CD8-positive, alpha-beta memory T cell (primary cell): ENCODE data around the gene TNFRSF25. TPM values are rescaled to one million over a fixed set of nuclear protein-coding genes. Genes with fewer than 3 reads are reported as not detected.

Experiments used
- CTCF ChIA-PET: fragments of 350-600 bp; sonication (Branson Sonifier 250); formaldehyde crosslinking; loops from one replicate; lab custom pipeline; 2021; ENCODE audit warnings: antibody characterized with exemption; lab: Charles Lee
- POLR2A ChIA-PET: fragments of 350-600 bp; sonication (Branson Sonifier 250); formaldehyde crosslinking; loops from one replicate; lab custom pipeline; 2021; ENCODE audit warnings: antibody characterized with exemption; lab: Charles Lee
- DNase-seq, 5 donors: peaks; one replicate each; pipeline versions ENCODE4 v3.0.0 to v3.0.0-alpha.2; 2020 to 2022; ENCODE audit warnings: mixed read lengths in 1 of 5
- H3K27ac ChIP-seq: one replicate; pipeline ENCODE4 v1.7.0; 2013; ENCODE audit warnings: low read depth, mild to moderate bottlenecking, low read length, moderate library complexity
- H3K27me3 ChIP-seq: 2 replicates; pipeline ENCODE4 v1.7.0; 2013; ENCODE audit warnings: low read length, mild to moderate bottlenecking; ENCODE audit not compliant: insufficient read depth, poor library complexity, severe bottlenecking
- H3K36me3 ChIP-seq: 2 replicates; pipeline ENCODE4 v1.7.0; 2013; ENCODE audit warnings: mild to moderate bottlenecking, low read length, moderate library complexity; ENCODE audit not compliant: insufficient read depth
- H3K4me1 ChIP-seq: 2 replicates; pipeline ENCODE4 v1.7.0; 2013; ENCODE audit warnings: mild to moderate bottlenecking, low read length, moderate library complexity; ENCODE audit not compliant: insufficient read depth
- H3K4me3 ChIP-seq: 2 replicates; pipeline ENCODE4 v1.7.0; 2013; ENCODE audit warnings: mild to moderate bottlenecking, low read length
- H3K9me3 ChIP-seq: 2 replicates; pipeline ENCODE4 v1.7.0; 2013; ENCODE audit warnings: mild to moderate bottlenecking, low read length
- H3K27ac Mint-ChIP-seq, 8 donors: one replicate each; pipeline ENCODE4 v1.8.0; 2020 to 2021; ENCODE audit warnings: mixed read lengths in 8 of 8, mild to moderate bottlenecking in 6 of 8, inconsistent platforms in 3 of 8, moderate library complexity in 3 of 8
- H3K27me3 Mint-ChIP-seq, 2 donors: one replicate each; pipeline ENCODE4 v1.8.0; 2020 to 2021; ENCODE audit warnings: mixed read lengths in 2 of 2, mild to moderate bottlenecking in 1 of 2, moderate library complexity in 1 of 2
- H3K36me3 Mint-ChIP-seq, 3 donors: one replicate each; pipeline ENCODE4 v1.8.0; 2020 to 2021; ENCODE audit warnings: mixed read lengths in 3 of 3, inconsistent platforms in 1 of 3, mild to moderate bottlenecking in 1 of 3
- H3K4me1 Mint-ChIP-seq, 3 donors: one replicate each; pipeline ENCODE4 v1.8.0; 2020 to 2021; ENCODE audit warnings: mixed read lengths in 3 of 3, inconsistent platforms in 1 of 3, mild to moderate bottlenecking in 1 of 3
- H3K4me3 Mint-ChIP-seq, 7 donors: one replicate each; pipeline ENCODE4 v1.8.0; 2020 to 2021; ENCODE audit warnings: mixed read lengths in 7 of 7, mild to moderate bottlenecking in 6 of 7, moderate library complexity in 4 of 7, inconsistent platforms in 2 of 7
- H3K9me3 Mint-ChIP-seq, 5 donors: one replicate each; pipeline ENCODE4 v1.8.0; 2020 to 2022; ENCODE audit warnings: mixed read lengths in 5 of 5, mild to moderate bottlenecking in 3 of 5, moderate library complexity in 2 of 5, inconsistent platforms in 1 of 5
- polyA plus RNA-seq: library from polyadenylated mRNA; unstranded; fragments of 300-500 nt; fragmentation: Illumina TruSeq; gene quantifications from one replicate; pipeline ENCODE4 v1.2.3, GENCODE V29; 2021
- total RNA-seq, 2 experiments: library from RNA; stranded (reverse); gene quantifications; one replicate each; pipeline ENCODE4 v1.2.3, GENCODE V29; 2021

The TNFRSF25 gene
- total and polyA plus RNA-seq, 3 experiments from 2014 or later, result 30.0 to 100 (median 90.8) TPM

GRCh38 chr1:6464915-6465314 is 1.1 kb downstream of the TNFRSF25 start:
- Histone ChIP-seq H3K4me3 (peak overlapping the region; percentile 81), H3K4me1 (peaks cover 53% of the 10 kb centered on the region), H3K9me3 (no peaks in the 10 kb centered on the region), H3K27ac (peak overlapping the region; percentile 75), H3K36me3 (peaks cover 16% of the 10 kb centered on the region), H3K27me3 (no peaks in the 10 kb centered on the region)
- H3K27ac Mint-ChIP-seq, result peak overlapping the region; percentile 84 to 98 (median 94)
- peaks cover 32 to 57% (median 39%) of the 10 kb centered on the region in 3 donors for H3K4me1 Mint-ChIP-seq
- H3K36me3 Mint-ChIP-seq, result peaks cover 9 to 43% (median 13%) of the 10 kb centered on the region in 3 donors
- no peaks in the 10 kb centered on the region for H3K27me3 Mint-ChIP-seq
- DNase-seq, result no peak
- ChIA-PET POLR2A (interaction anchor here (0.9 to 1.0 kb wide), 2 partner anchors 11 to 13 kb away, joined by 3 to 4 read pairs; no protein-coding TSS in a partner anchor), CTCF (interaction anchor here (1.3 to 2.7 kb wide), 3 partner anchors 12 to 21 kb away, joined by 3 to 10 read pairs (median 7); no protein-coding TSS in a partner anchor)
- no peaks in the 10 kb centered on the region for H3K9me3 Mint-ChIP-seq
- H3K4me3 Mint-ChIP-seq, result peak overlapping the region; percentile 88 to 98 (median 91)

DNA sequence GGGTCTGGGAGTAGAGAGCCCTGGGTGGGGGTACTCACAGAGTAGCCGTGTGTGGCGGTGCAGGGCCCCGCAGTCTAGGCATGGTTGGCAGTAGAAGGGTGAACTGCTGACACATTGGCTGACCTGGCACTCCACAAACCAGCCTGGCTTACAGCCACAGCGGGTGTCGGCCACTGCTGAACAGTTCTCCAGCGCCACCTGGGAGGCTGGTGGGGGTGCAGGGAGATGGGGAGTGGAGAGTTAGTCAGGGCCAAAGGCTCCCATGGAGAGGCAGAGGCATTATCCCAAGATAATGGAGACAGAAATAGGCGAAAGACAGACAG is 1.5 kb downstream of the TNFRSF25 start:
- POLR2A ChIA-PET, result interaction anchor here (0.9 to 1.0 kb wide), 2 partner anchors 10 to 12 kb away, joined by 3 to 4 read pairs; no protein-coding TSS in a partner anchor
- H3K27ac Mint-ChIP-seq, result peak overlapping the region; percentile 81 to 98 (median 94)
- H3K4me1 ChIP-seq, result peaks cover 57% of the 10 kb centered on the region
- peaks cover 16% of the 10 kb centered on the region for H3K36me3 ChIP-seq
- H3K4me1 Mint-ChIP-seq, result peaks cover 35 to 61% (median 42%) of the 10 kb centered on the region in 3 donors
- H3K9me3 Mint-ChIP-seq, result no peaks in the 10 kb centered on the region
- H3K27me3 ChIP-seq, result no peaks in the 10 kb centered on the region
- H3K27ac ChIP-seq, result no peak overlapping the region
- peaks cover 9 to 44% (median 13%) of the 10 kb centered on the region in 3 donors for H3K36me3 Mint-ChIP-seq
- no peaks in the 10 kb centered on the region for H3K9me3 ChIP-seq
- H3K4me3 Mint-ChIP-seq, result peak overlapping the region; percentile 88 to 98 (median 91)
- peak overlapping the region; percentile 81 for H3K4me3 ChIP-seq
- H3K27me3 Mint-ChIP-seq, result no peaks in the 10 kb centered on the region
- CTCF ChIA-PET, result interaction anchor here (0.8 to 2.7 kb wide), 5 partner anchors 12 to 26 kb away, joined by 3 to 10 read pairs (median 6); no protein-coding TSS in a partner anchor
- no peak for DNase-seq

GRCh38 chr1:6463120-6463412 is 2.9 kb downstream of the TNFRSF25 start:
- Histone ChIP-seq H3K4me1 (peaks cover 59% of the 10 kb centered on the region), H3K4me3 (no peak overlapping the region), H3K27ac (no peak overlapping the region), H3K9me3 (no peaks in the 10 kb centered on the region), H3K36me3 (peaks cover 16% of the 10 kb centered on the region), H3K27me3 (no peaks in the 10 kb centered on the region)
- H3K27ac Mint-ChIP-seq, result peak overlapping the region; percentile 79 to 100 (median 93)
- peak overlapping the region in 6 of 7 donors; percentile 19 to 98 (median 59) for H3K4me3 Mint-ChIP-seq
- CTCF ChIA-PET, result interaction anchor here (0.9 to 2.7 kb wide), 7 partner anchors 9 to 40 kb away, joined by 3 to 15 read pairs (median 6); no protein-coding TSS in a partner anchor
- H3K9me3 Mint-ChIP-seq, result no peaks in the 10 kb centered on the region
- H3K36me3 Mint-ChIP-seq, result peaks cover 9 to 45% (median 13%) of the 10 kb centered on the region in 3 donors
- H3K27me3 Mint-ChIP-seq, result no peaks in the 10 kb centered on the region
- peaks cover 38 to 65% (median 45%) of the 10 kb centered on the region in 3 donors for H3K4me1 Mint-ChIP-seq
- POLR2A ChIA-PET, result no interaction called here
- DNase-seq, result no peak

- peak overlapping the region; percentile 47 to 98 (median 66) for H3K4me3 Mint-ChIP-seq
- H3K36me3 ChIP-seq, result peaks cover 16% of the 10 kb centered on the region
- no peak for DNase-seq
- peaks cover 9 to 45% (median 13%) of the 10 kb centered on the region in 3 donors for H3K36me3 Mint-ChIP-seq
- H3K27ac ChIP-seq, result no peak overlapping the region
- peaks cover 59% of the 10 kb centered on the region for H3K4me1 ChIP-seq
- H3K27me3 Mint-ChIP-seq, result no peaks in the 10 kb centered on the region
- H3K4me3 ChIP-seq, result no peak overlapping the region
- no peaks in the 10 kb centered on the region for H3K9me3 Mint-ChIP-seq
- H3K27ac Mint-ChIP-seq, result peak overlapping the region; percentile 81 to 100 (median 96)
- H3K9me3 ChIP-seq, result no peaks in the 10 kb centered on the region
- peaks cover 38 to 65% (median 46%) of the 10 kb centered on the region in 3 donors for H3K4me1 Mint-ChIP-seq
- CTCF ChIA-PET, result interaction anchor here (0.8 to 2.7 kb wide), 7 partner anchors 8 to 40 kb away, joined by 3 to 15 read pairs (median 6); no protein-coding TSS in a partner anchor
- POLR2A ChIA-PET, result interaction anchor here (0.6 kb wide), 1 partner anchor 69 kb away, joined by 3 read pairs; no protein-coding TSS in a partner anchor
- H3K27me3 ChIP-seq, result no peaks in the 10 kb centered on the region
These were observed 3.4 kb downstream of the TNFRSF25 start for GRCh38 chr1:6462412-6463119.

DNA sequence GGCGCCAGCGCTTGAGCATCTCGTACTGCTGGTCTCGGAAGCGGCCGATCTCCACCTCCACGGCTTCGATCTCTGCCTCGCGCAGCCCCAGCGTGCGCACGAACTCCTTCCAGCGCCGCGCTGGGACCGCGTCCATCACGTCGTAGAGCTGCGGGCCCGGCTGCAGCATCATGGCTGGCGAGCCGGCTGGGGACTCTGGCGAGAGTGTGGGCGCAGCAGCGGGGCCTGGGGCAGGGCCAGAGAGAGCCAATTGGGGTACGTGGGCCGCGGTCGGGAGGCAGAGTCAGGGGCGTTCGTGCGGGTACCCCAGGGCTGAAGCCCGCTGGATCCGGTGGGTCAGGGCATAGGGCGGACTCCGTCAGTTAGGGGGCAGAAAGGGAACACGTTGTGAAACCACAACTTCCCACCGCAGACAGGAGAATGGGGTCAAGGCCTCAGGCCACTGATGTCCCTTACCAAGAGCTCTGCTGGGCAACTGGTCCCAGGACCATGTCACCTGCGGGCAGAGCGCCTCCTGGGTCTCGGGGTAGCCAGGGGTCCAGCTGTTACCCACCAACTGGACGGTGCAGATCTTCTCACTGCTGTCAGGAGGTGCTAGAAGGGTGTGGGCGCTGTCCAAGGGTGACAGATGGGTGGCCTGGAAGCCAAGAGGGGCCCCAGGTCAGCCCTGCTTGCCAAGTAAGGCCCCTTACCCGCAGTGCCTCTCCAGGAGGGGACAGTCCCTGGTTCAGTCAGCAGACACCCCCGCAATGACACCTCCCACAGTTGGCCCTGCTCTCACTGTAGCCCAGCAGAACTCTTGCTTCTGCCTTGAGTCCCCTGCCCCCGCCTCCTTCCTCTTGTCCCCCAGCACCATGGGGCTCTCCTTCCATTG is 4.2 kb downstream of the TNFRSF25 start:
- DNase-seq, result no peak
- Histone ChIP-seq H3K9me3 (no peaks in the 10 kb centered on the region), H3K36me3 (peaks cover 16% of the 10 kb centered on the region), H3K27me3 (no peaks in the 10 kb centered on the region), H3K4me1 (peaks cover 55% of the 10 kb centered on the region), H3K27ac (no peak overlapping the region), H3K4me3 (no peak overlapping the region)
- ChIA-PET POLR2A (interaction anchor here (0.6 kb wide), 1 partner anchor 69 kb away, joined by 3 read pairs; no protein-coding TSS in a partner anchor), CTCF (interaction anchor here (0.8 to 2.7 kb wide), 5 partner anchors 13 to 28 kb away, joined by 3 to 15 read pairs (median 3); no protein-coding TSS in a partner anchor)
- peaks cover 1 to 2% of the 10 kb centered on the region in 2 donors for H3K27me3 Mint-ChIP-seq
- H3K4me1 Mint-ChIP-seq, result peaks cover 38 to 67% (median 50%) of the 10 kb centered on the region in 3 donors
- peak overlapping the region; percentile 65 to 100 (median 96) for H3K27ac Mint-ChIP-seq
- H3K9me3 Mint-ChIP-seq, result no peaks in the 10 kb centered on the region
- H3K36me3 Mint-ChIP-seq, result peaks cover 9 to 46% (median 13%) of the 10 kb centered on the region in 3 donors
- peak overlapping the region; percentile 30 to 98 (median 54) for H3K4me3 Mint-ChIP-seq

DNA sequence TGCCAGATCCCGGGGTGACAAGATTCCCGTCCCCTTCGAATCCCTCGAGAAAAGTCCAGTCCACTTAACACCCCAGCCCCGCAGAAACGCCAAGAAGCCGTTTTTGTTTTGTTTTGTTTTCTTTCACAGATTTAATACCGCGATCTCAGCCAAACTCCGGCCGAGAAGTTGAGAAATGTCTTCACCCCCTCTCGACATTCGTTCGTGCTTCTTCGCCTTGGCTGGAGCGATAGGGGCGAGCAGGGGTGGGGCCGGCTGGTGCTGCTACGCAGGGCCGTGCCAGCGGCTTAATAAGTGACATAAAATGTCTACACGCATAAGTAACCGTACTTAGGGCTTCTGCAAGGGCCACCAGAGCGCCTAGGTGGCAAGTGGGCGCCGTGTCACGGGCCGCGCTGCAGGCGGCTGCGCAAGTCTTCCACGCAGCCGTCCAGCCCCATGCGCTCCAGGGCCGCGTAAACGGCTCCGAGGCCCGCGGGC is 4.9 kb downstream of the TNFRSF25 start:
- peaks cover 2 to 7% of the 10 kb centered on the region in 2 donors for H3K27me3 Mint-ChIP-seq
- no peaks in the 10 kb centered on the region for H3K9me3 Mint-ChIP-seq
- peak overlapping the region; percentile 93 to 100 (median 98) for H3K27ac Mint-ChIP-seq
- Histone ChIP-seq H3K4me1 (peaks cover 49% of the 10 kb centered on the region), H3K9me3 (no peaks in the 10 kb centered on the region), H3K4me3 (peak overlapping the region; percentile 66), H3K27me3 (no peaks in the 10 kb centered on the region), H3K27ac (peak overlapping the region; percentile 84), H3K36me3 (peaks cover 16% of the 10 kb centered on the region)
- POLR2A ChIA-PET, result interaction anchor here (0.6 to 1.9 kb wide), 6 partner anchors 9 to 324 kb away, joined by 3 to 21 read pairs (median 6); partner anchors contain the start of genes CAMTA1 and KLHL21
- CTCF ChIA-PET, result interaction anchor here (1.1 to 3.2 kb wide), 7 partner anchors 11 to 185 kb away, joined by 3 to 19 read pairs (median 8); no protein-coding TSS in a partner anchor
- DNase-seq, result no peak
- H3K4me1 Mint-ChIP-seq, result peaks cover 39 to 69% (median 50%) of the 10 kb centered on the region in 3 donors
- H3K4me3 Mint-ChIP-seq, result peak overlapping the region; percentile 79 to 92 (median 89)
- H3K36me3 Mint-ChIP-seq, result peaks cover 9 to 48% (median 13%) of the 10 kb centered on the region in 3 donors
